ENCODE measurements around the gene POLRMT.

POLRMT gene

DNA sequence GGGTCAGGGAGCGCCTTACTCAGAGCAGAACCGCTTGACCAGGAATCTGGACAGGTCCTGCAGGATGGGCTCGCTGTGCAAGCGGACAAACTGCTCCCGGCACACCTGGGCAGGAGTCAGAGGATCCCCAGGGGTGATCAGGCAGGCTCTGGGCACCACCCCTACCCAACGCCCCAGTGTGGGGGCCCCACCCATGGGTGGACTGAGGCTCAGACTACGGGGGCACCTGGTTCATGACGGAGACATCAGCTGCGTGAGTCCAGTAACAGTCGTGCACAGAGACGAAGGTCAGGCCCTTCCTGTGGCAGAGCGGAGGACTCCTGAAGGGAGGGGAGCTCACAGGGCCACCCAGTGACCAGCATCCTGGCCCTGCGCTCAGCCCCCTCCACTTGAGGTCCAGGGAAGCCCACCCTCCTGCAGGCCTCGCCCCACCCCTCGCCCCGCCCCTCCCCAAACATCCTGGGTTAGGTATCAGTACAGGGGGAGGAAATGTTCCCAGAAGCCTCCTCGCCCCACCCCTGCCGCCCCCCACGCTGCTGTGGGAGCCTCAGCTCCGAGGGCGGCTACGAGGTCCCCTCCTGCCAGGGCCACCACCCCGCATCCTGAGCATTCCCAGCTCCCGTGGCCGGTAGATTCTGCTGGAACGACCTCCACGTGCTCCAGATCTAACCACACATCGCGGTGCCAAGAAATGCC, 15.6 kb downstream of the POLRMT start:
- no peak overlapping the region for H3K4me3 ChIP-seq (ENCODE audit: low read depth, low read length)
- no peaks in the 10 kb centered on the region for H3K9me3 ChIP-seq (ENCODE audit: severe bottlenecking)
- H3K36me3 ChIP-seq: peaks cover 56% of the 10 kb centered on the region
- H3K27ac ChIP-seq: no peak overlapping the region
- TF ChIP-seq, protein P1, sequence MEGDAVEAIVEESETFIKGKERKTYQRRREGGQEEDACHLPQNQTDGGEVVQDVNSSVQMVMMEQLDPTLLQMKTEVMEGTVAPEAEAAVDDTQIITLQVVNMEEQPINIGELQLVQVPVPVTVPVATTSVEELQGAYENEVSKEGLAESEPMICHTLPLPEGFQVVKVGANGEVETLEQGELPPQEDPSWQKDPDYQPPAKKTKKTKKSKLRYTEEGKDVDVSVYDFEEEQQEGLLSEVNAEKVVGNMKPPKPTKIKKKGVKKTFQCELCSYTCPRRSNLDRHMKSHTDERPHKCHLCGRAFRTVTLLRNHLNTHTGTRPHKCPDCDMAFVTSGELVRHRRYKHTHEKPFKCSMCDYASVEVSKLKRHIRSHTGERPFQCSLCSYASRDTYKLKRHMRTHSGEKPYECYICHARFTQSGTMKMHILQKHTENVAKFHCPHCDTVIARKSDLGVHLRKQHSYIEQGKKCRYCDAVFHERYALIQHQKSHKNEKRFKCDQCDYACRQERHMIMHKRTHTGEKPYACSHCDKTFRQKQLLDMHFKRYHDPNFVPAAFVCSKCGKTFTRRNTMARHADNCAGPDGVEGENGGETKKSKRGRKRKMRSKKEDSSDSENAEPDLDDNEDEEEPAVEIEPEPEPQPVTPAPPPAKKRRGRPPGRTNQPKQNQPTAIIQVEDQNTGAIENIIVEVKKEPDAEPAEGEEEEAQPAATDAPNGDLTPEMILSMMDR (IDR thresholded peaks at IDR 0.05; ENCODE audit: low read depth, low read length): no peak
- no peak for DNase-seq
- no peaks in the 10 kb centered on the region for H3K27me3 ChIP-seq (ENCODE audit: insufficient read depth, low read depth, severe bottlenecking)

DNA sequence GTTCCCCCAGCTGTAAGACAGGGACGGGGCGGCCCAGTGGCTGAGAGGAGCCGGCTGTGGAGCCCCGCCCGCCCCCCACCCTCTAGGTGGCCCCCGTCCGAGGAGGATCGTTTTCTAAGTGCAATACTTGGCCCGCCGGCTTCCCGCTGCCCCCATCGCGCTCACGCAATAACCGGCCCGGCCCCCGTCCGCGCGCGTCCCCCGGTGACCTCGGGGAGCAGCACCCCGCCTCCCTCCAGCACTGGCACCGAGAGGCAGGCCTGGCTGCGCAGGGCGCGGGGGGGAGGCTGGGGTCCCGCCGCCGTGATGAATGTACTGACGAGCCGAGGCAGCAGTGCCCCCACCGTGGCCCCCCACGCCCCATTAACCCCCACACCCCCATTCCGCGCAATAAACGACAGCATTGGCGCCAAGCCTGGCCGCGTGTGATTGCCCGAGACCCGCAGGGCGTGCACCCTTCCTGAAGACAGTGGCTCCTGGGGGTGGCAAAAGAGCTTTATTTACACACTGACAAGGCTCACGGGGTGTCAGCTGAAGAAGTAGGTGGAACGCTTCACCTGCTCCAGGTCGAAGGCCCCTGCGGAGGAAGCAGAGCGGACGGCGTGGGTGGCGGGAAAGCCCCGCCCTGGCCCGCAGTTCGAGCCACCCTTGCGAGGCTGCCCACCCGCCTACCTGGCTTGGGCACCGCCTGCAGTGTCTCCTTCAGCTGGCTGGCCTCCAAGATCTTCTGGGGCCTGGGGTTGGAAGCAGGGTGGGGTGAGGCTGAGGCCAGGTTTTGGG, 16.4 kb downstream of the POLRMT start:
- no peak overlapping the region for H3K27ac ChIP-seq
- TF ChIP-seq, protein P1 (IDR thresholded peaks at IDR 0.05; ENCODE audit: low read depth, low read length): no peak
- peaks cover 51% of the 10 kb centered on the region for H3K36me3 ChIP-seq

DNA sequence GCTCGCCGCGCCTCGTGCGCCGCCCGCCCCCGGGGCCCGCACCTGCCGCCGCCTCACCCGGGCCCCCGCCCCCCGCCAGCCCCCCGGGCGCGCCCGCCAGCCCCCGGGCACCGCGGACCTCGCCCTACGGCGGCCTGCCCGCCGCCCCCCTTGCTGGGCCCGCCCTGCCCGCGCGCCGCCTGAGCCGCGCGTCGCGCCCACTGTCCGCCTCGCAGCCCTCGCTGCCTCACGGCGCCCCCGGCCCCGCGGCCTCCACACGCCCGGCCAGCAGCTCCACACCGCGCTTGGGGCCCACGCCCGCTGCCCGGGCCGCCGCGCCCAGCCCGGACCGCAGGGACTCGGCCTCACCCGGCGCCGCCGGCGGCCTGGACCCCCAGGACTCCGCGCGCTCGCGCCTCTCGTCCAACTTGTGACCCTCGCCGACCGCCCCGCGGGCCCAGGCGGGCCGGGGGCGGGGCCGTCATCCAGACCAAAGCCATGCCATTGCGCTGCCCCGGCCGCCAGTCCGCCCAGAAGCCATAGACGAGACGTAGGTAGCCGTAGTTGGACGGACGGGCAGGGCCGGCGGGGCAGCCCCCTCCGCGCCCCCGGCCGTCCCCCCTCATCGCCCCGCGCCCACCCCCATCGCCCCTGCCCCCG, 17.2 kb downstream of the POLRMT start:
- Histone ChIP-seq H3K4me3 (ENCODE audit: low read depth, low read length) (no peak overlapping the region), H3K36me3 (peaks cover 47% of the 10 kb centered on the region), H3K27ac (no peak overlapping the region), H3K9me3 (ENCODE audit: severe bottlenecking) (no peaks in the 10 kb centered on the region), H3K27me3 (ENCODE audit: insufficient read depth, low read depth, severe bottlenecking) (no peaks in the 10 kb centered on the region)
- TF ChIP-seq, protein P1 (IDR thresholded peaks at IDR 0.05; ENCODE audit: low read depth, low read length): no peak
- no peak for DNase-seq

More for the DNA sequence above, 16.4 kb downstream of the POLRMT start:
- DNase-seq: no peak
- Histone ChIP-seq H3K9me3 (ENCODE audit: severe bottlenecking) (no peaks in the 10 kb centered on the region), H3K4me3 (ENCODE audit: low read depth, low read length) (no peak overlapping the region), H3K27me3 (ENCODE audit: insufficient read depth, low read depth, severe bottlenecking) (no peaks in the 10 kb centered on the region)

DNA sequence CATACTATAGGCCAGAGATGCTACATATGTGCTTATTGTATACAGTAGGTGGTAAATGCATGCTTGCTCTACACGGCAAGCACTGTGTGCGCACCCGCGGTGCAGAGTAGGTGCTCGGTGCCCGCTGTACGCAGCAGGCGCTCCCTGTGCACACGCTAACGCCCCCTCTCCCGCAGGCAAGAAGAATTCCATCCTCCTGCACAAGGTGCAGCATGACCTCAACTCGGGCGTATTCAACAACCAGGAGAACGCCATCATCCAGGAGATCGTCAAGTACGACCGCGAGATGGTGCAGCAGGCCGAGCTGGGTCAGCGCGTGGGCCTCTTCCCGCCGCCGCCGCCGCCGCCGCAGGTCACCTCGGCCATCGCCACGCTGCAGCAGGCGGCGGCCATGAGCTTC, 17.7 kb downstream of the POLRMT start:
- Histone ChIP-seq H3K27ac (no peak overlapping the region), H3K27me3 (ENCODE audit: insufficient read depth, low read depth, severe bottlenecking) (no peaks in the 10 kb centered on the region), H3K36me3 (peaks cover 47% of the 10 kb centered on the region), H3K9me3 (ENCODE audit: severe bottlenecking) (no peaks in the 10 kb centered on the region), H3K4me3 (ENCODE audit: low read depth, low read length) (no peak overlapping the region)
- TF ChIP-seq, protein P1 (IDR thresholded peaks at IDR 0.05; ENCODE audit: low read depth, low read length): no peak
- DNase-seq: no peak

DNA sequence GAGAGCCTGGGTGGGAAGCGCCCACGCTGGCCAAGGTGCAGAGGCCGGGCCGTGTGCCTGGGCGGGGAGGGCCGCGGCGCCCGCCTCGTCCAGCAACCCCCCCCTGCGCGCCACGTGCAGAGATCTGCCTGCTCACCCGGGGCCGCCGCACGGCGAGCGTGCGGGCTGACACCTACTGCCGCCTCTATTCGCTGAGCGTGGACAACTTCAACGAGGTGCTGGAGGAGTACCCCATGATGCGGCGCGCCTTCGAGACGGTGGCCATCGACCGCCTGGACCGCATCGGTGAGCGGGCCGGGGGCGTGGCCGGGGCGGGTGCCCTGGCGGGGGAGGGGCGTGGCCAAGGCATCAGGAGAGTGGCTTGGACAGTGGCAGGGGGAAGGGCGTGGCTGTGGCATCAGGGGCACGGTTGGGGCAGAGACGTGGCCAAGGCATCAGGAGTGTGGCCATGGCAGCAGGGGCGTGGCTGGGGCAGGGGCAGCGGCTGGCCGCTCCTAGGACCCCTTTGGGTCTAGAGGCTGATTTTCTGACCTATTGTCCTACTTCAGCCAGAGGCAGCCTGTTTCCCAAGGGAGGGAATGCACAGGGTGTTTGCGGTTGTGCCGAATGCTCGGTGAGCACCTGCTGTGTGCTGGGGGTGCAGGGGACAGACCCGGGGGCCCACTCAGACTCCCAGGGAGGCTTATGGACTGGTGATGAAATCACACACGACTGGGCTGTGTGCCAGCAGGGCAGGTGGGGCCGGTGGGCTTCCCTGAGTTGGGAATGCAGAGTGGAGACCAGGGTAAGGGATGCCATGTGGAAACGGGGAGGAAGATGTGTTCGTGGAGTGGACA, 19.4 kb downstream of the POLRMT start:
- peaks cover 33% of the 10 kb centered on the region for H3K36me3 ChIP-seq
- H3K27ac ChIP-seq: no peak overlapping the region
- H3K4me3 ChIP-seq (ENCODE audit: low read depth, low read length): no peak overlapping the region
- no peaks in the 10 kb centered on the region for H3K9me3 ChIP-seq (ENCODE audit: severe bottlenecking)
- no peaks in the 10 kb centered on the region for H3K27me3 ChIP-seq (ENCODE audit: insufficient read depth, low read depth, severe bottlenecking)
- TF ChIP-seq, protein P1 (IDR thresholded peaks at IDR 0.05; ENCODE audit: low read depth, low read length): no peak
- no peak for DNase-seq

All from WERI-Rb-1 (cell line).